Keratinocyte (primary cell): ENCODE data around the gene TIMP2. TPM values are rescaled to one million over a fixed set of nuclear protein-coding genes. Genes with fewer than 3 reads are reported as not detected.

Source experiments
- DNase-seq: peaks from one replicate; pipeline ENCODE4 v3.0.0-alpha.2; 2011; ENCODE audit warnings: low read depth, missing footprints, low spot score
- FAIRE-seq: peaks from 2 replicates; lab custom pipeline; 2011; peaks lifted over from hg19 to GRCh38; lab: Jason Lieb, UNC
- H2AFZ ChIP-seq: 2 replicates; pipeline ENCODE4 v1.6.0; 2012; ENCODE audit warnings: low read length, control low read depth, inconsistent platforms; ENCODE audit not compliant: control insufficient read depth
- H3K27ac ChIP-seq: 2 replicates; pipeline ENCODE4 v1.5.1; 2011; ENCODE audit warnings: low read length; ENCODE audit not compliant: control insufficient read depth, insufficient read depth
- H3K27me3 ChIP-seq: 3 replicates; pipeline ENCODE4 v1.6.0; 2011; ENCODE audit warnings: low read length; ENCODE audit not compliant: control insufficient read depth, insufficient read depth; ENCODE audit errors: extremely low read depth
- H3K36me3 ChIP-seq, 2 experiments: 2 replicates in 1 of 2; 3 replicates in 1 of 2; pipeline ENCODE4 v1.5.1; 2011; ENCODE audit warnings: low read length in 2 of 2, mild to moderate bottlenecking in 1 of 2; ENCODE audit not compliant: control insufficient read depth in 2 of 2, insufficient read depth in 2 of 2; ENCODE audit errors: extremely low read depth in 1 of 2
- H3K4me1 ChIP-seq: 3 replicates; pipeline ENCODE4 v1.5.1; 2011; ENCODE audit warnings: low read length; ENCODE audit not compliant: control insufficient read depth, insufficient read depth; ENCODE audit errors: extremely low read depth
- H3K4me2 ChIP-seq: 3 replicates; pipeline ENCODE4 v1.6.0; 2011; ENCODE audit warnings: low read depth, low read length; ENCODE audit not compliant: control insufficient read depth, insufficient read depth; ENCODE audit errors: extremely low read depth
- H3K4me3 ChIP-seq, 3 experiments: fragments of 200-600 bp in 1 of 3; sonication (generic) in 1 of 3; 2 replicates in 2 of 3; 3 replicates in 1 of 3; pipeline ENCODE4 v1.5.1; 2011 to 2016; ENCODE audit warnings: low read length in 3 of 3, mild to moderate bottlenecking in 3 of 3, control low read depth in 2 of 3, inconsistent platforms in 1 of 3, low read depth in 1 of 3, mixed read lengths in 1 of 3, mixed run types in 1 of 3, moderate library complexity in 1 of 3; ENCODE audit not compliant: control insufficient read depth in 2 of 3, insufficient read depth in 2 of 3; ENCODE audit errors: extremely low read depth in 1 of 3
- H3K79me2 ChIP-seq: 2 replicates; pipeline ENCODE4 v1.6.0; 2012; ENCODE audit warnings: low read length; ENCODE audit not compliant: control insufficient read depth, insufficient read depth
- H3K9ac ChIP-seq: 3 replicates; pipeline ENCODE4 v1.6.0; 2011; ENCODE audit warnings: low read length; ENCODE audit not compliant: control insufficient read depth, insufficient read depth; ENCODE audit errors: extremely low read depth
- H3K9me1 ChIP-seq: 3 replicates; pipeline ENCODE4 v1.6.0; 2011; ENCODE audit warnings: low read length; ENCODE audit not compliant: control insufficient read depth, insufficient read depth; ENCODE audit errors: extremely low read depth
- H3K9me3 ChIP-seq: 2 replicates; pipeline ENCODE4 v1.5.1; 2012; ENCODE audit warnings: low read depth, low read length; ENCODE audit not compliant: control insufficient read depth
- H4K20me1 ChIP-seq: 3 replicates; pipeline ENCODE4 v1.6.0; 2011; ENCODE audit warnings: low read length; ENCODE audit not compliant: control insufficient read depth, insufficient read depth; ENCODE audit errors: extremely low read depth
- EZH2 ChIP-seq: IDR thresholded peaks from one replicate; pipeline ENCODE4 v1.6.1; 2012; ENCODE audit warnings: inconsistent platforms, mild to moderate bottlenecking, low read length, moderate library complexity
- dilution Hi-C: fragments of 300-500 bp; cut with MboI; formaldehyde crosslinking; loops from one replicate; pipeline ENCODE4 v1.7.0; 2020; ENCODE audit warnings: low sequenced_read_pairs; ENCODE audit not compliant: extremely low pct_ligation_motif_present
- polyA plus RNA-seq, 5 experiments: library from polyadenylated mRNA; depleted of rRNA in 3 of 5; stranded (reverse) in 3 of 5; stranded (forward) in 1 of 5; unstranded in 1 of 5; fragments of >200 nt; gene quantifications; 1 replicate in 1 of 5; 2 replicates in 3 of 5; 3 replicates in 1 of 5; pipeline versions ENCODE4 v1.2.1 to v1.2.3, GENCODE V29; 2011 to 2012; ENCODE audit warnings: missing spikeins in 2 of 5, low read depth in 1 of 5, low replicate concordance in 1 of 5
- TF ChIP-seq, protein P1 (sequence below), 3 experiments: IDR thresholded peaks in 1 of 3; conservative IDR thresholded peaks in 1 of 3; optimal IDR thresholded peaks in 1 of 3; 2 replicates in 2 of 3; 3 replicates in 1 of 3; pipeline versions ENCODE3 to v1.5.1; 2011; ENCODE audit warnings: low read length in 3 of 3, mild to moderate bottlenecking in 3 of 3, moderate library complexity in 2 of 3, control low read depth in 1 of 3, inconsistent platforms in 1 of 3; ENCODE audit not compliant: insufficient read depth in 2 of 3; ENCODE audit errors: extremely low read depth in 1 of 3

The TIMP2 gene
- polyA plus RNA-seq, 1 donor (not counting 4 experiments of a cell fraction or from before 2014, with no cell fraction given), result 1.2 TPM

DNA sequence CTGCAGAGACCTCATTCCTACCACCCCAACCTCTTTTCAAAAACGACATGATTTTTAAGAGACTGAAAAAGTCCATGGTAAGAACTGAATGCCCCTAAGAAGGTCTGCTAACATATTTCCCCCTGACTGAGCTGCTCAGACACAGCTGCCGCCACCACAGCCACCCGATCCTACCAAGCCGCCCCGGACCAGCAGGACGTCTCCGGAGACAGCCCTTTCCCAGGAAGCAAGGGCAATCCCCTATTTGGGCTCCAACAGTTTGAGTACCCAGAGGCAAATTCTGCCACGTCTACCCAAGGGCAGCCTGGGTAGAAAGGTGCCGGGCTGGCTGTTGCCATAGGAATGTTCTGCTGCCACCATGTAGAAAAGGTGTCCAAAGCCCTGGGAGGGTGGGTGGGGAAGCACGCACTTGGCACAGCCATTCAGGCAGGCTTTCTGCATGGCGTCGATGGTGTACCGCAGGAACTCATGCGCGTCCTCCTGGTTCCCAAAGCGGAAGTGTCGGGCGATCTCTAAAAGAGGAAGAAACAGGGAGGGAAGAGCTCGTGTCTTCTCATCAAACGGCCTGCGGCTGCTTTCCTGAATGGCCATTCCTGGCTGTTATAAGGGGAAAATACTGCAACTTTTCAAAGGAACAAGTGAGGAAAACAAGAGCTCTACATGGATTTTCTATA, 98.2 kb downstream of the TIMP2 start:
- H3K4me2 ChIP-seq, result no peak overlapping the region
- no peaks in the 10 kb centered on the region for H3K9me1 ChIP-seq
- H3K36me3 ChIP-seq, result peaks cover 48 to 59% of the 10 kb centered on the region in 2 experiments
- H4K20me1 ChIP-seq, result peaks cover 4% of the 10 kb centered on the region
- DNase-seq, result no peak
- H3K79me2 ChIP-seq, result peaks cover 33% of the 10 kb centered on the region
- no peaks in the 10 kb centered on the region for H3K27me3 ChIP-seq
- H2AFZ ChIP-seq, result no peak overlapping the region
- H3K4me1 ChIP-seq, result no peaks in the 10 kb centered on the region
- no peaks in the 10 kb centered on the region for H3K9me3 ChIP-seq
- H3K4me3 ChIP-seq, result no peak overlapping the region
- dilution Hi-C loops, result no loop called here
- TF ChIP-seq, protein P1, sequence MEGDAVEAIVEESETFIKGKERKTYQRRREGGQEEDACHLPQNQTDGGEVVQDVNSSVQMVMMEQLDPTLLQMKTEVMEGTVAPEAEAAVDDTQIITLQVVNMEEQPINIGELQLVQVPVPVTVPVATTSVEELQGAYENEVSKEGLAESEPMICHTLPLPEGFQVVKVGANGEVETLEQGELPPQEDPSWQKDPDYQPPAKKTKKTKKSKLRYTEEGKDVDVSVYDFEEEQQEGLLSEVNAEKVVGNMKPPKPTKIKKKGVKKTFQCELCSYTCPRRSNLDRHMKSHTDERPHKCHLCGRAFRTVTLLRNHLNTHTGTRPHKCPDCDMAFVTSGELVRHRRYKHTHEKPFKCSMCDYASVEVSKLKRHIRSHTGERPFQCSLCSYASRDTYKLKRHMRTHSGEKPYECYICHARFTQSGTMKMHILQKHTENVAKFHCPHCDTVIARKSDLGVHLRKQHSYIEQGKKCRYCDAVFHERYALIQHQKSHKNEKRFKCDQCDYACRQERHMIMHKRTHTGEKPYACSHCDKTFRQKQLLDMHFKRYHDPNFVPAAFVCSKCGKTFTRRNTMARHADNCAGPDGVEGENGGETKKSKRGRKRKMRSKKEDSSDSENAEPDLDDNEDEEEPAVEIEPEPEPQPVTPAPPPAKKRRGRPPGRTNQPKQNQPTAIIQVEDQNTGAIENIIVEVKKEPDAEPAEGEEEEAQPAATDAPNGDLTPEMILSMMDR (optimal IDR thresholded peaks at IDR 0.05 in 1 of 3, IDR thresholded peaks at IDR 0.05 in 1 of 3, conservative IDR thresholded peaks at IDR 0.05 in 1 of 3; ENCODE audit: extremely low read depth in 1 of 3, insufficient read depth in 2 of 3, low read length in 3 of 3), result no peak
- TF ChIP-seq EZH2, result no peak
- FAIRE-seq, result no peak
- no peak overlapping the region for H3K27ac ChIP-seq
- H3K9ac ChIP-seq, result no peak overlapping the region

DNA sequence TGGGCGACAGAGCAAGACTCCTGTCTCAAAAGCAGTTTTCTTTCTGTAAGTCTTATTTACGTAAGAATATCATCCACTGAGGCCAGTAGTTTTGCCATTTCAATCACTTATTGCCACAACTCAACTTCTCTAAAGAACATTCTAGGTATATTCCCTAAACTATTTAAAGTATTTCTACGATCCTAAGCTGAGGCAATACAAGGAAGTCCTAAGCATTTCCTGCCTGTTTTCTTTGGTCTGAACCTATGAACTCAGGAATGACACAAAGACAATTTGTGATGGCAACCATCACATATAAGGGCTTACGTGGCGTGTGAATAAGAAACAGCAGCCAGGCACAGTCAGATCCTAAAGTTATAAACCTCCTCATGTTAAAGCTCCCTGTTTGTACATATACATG, 98.8 kb downstream of the TIMP2 start:
- Histone ChIP-seq H3K4me1 (no peaks in the 10 kb centered on the region), H3K9ac (no peak overlapping the region), H3K9me1 (no peaks in the 10 kb centered on the region), H3K4me2 (no peak overlapping the region), H3K9me3 (no peaks in the 10 kb centered on the region), H3K4me3 (no peak overlapping the region), H2AFZ (no peak overlapping the region), H3K27ac (no peak overlapping the region), H3K36me3 (peaks cover 51 to 63% of the 10 kb centered on the region in 2 experiments), H3K79me2 (peaks cover 28% of the 10 kb centered on the region), H4K20me1 (peaks cover 4% of the 10 kb centered on the region), H3K27me3 (no peaks in the 10 kb centered on the region)
- no peak for FAIRE-seq
- dilution Hi-C loops, result no loop called here
- no peak for DNase-seq
- TF ChIP-seq, protein P1 (optimal IDR thresholded peaks at IDR 0.05 in 1 of 3, IDR thresholded peaks at IDR 0.05 in 1 of 3, conservative IDR thresholded peaks at IDR 0.05 in 1 of 3; ENCODE audit: extremely low read depth in 1 of 3, insufficient read depth in 2 of 3, low read length in 3 of 3), result no peak
- TF ChIP-seq EZH2, result no peak
